HG03558 (cell line): ENCODE measurements around the gene TRABD2A.
"Not testable (repeated sequence)": the region's sequence is repeated elsewhere in the genome, so short reads cannot be mapped to it uniquely, and the experiment has no call there.

Experiments used
- ATAC-seq: cut with Tn5 transposase; IDR thresholded peaks from one replicate; pipeline ENCODE4 v1.9.1; 2021; ENCODE audit warnings: moderate number of reproducible peaks; ENCODE audit not compliant: unreplicated experiment; ENCODE audit errors: extremely low read depth

Gene TRABD2A

DNA sequence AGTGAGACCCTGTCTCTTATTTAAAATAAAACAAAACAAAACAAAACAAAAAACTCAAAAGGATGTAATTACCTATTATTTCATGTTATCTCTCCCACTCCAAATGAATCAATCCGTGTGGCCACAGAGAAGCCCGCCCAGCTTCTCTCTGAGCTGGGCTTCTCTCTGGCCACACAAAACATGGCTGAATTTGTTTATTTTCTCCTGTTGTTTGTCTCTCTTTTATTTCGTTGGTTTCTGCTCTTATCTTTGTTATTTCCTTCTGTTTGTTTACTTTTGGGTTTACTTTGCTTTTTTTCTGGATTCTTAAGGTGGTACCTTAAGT, 1.5 kb upstream of the TRABD2A start:
- ATAC-seq = no peak

DNA sequence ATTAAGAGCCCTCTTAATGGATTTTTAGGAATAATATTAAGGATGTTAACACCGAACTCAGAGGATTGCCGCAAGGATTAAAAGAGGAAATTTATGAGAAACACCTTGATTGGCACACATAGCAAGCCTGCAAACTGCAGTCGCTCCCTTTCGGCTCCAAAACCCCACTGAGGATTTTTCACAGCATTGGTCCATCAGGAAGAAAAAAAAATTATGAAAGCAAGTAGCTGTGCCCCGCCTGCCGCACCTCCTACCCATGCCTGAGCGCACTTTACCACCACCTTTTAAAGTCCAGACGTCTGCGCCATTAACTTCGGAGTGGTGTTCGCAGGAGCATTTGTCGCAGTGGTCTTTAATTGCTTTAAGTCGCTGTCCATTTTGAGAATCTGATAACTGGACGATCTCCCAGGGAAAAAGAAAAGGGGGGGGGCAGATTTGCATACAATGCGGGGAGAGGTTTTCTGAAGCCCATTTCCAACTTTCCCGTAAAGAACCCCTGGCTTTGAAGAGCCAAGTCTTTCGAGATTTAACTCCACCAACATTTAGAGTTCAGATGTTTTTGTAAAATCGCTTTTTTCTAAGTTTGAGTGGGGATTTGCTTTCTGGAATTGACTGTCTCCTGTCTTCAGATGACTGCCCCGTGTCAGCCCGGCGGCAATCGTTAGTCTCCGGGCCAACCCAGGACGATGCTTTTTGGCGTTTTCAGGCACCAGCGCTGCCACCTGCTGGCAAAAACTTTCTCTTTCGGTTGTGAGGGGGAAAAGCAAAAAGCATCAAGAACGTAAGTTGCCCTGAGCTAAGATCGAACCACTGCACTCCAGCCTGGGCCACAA, 913 bp upstream of the TRABD2A start:
- ATAC-seq = peak; percentile 42

DNA sequence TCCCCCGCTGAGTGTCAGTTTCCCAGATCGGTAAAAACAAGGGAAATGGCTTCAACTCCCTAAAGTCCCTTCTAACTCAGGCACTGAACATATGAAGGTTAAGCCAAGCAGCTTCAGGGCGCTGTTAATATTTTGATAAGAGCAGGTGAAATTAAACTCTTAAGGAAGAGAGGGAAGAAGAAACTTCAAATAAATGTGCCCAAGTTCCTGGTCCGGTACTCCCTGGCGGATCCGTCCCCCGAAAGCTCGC, 564 bp downstream of the TRABD2A start:
- ATAC-seq = no peak

DNA sequence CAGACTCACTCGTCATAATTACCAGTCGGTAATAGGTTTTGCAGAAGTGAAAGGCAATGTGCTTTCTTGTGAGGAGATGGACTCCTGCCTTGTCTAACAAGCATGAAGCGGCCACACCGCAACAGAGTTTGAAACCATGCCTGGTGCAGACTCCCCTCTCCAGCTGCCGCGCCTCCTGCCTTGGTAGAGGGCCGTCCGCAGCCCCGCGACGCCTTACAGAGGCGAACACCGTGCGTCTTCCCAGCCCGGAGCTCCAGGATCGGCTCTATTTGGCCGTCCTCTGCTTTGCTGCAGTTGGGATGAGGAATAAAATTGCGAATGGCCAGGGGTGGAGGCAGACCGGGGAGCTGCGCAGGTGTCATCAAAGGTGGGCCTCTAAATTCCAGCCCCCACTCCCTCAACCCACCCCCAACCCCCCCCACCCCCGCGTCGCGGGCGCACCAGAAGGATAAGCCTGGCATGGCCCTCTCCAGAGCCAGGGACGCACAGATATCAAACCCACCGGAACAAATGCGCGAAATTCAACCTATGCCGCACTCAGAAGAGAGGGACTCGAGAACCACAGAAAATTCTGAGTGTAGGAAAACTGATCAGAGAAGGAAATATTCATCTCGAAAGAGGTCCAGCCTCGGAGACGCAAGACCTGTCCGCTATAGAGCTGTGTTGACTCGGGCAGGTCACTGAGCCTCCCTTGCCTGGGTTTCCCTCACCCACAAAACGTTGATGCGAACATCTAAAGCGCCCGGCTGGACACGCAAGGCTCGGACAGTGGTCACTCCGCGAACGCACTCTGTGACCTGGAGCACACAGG, 1.1 kb downstream of the TRABD2A start:
- peak; percentile 44 for ATAC-seq

DNA sequence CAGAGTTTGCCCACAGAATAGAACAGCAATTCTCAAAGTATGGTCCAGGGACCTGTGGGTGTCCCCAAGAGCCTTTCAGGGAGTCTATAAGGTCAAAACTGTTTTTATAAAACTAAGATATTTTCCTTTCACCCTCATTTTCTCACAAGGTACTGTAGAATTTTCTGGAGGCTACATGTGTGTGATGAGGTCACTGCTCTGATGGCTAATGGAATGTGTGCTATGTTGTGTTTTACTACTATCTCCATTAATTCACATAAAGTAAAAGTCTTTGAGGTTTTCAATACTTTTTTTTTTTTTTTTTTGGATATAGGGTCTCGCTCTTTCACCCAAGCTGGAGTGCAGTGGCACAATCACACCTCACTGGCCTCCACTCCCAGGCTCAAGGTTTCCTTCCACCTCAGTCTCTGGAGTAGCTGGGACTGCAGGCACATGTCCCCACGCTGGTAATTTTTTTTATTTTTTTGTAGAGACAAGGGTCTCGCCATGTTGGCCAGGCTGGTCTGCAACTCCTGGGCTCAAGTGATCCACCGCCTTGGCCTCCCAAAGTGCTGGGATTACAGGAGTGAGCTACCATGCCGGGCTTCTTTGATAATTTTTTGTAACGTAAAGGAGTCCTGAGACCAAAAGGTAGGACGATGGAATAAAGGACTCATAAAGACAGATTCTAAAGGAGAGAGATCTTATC, 1.8 kb downstream of the TRABD2A start:
- no peak for ATAC-seq

DNA sequence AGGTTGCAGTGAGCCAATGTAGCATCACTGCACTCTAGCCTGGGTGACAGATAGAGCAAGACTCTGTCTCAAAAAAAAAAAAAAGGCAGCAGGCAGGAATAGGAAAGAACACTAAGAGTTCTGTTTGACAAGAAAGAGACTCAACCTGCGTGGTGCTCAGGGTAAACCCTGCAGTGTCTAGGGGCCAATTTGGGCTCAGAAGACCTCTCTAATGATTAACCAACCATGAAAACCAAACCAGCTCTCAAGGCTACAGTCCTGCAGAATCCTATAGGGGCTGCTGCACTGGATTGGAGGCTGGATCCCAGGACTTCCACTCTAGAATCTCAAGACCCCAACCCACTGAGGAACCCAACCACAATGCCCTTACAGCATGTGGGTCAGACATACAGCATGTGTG, 2.4 kb downstream of the TRABD2A start:
- ATAC-seq = no peak

DNA sequence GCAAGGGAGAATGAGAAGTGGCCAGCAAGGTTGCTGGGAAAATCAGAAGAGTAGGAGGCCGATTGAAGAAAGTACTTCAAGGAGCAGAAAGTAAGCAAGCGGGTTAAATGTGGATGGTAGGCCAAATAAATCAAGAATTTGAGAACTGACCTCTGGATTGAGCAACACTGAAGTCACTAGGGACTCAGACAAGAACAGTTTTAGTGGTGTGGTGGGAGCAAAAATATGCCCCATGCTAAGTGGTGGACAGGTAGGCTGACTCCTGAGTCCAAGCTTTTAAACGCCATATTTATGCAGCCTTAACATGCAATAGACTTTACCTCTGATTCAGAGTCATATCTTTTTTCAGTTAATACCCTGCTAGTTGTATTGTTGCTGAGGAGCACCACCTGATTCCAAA, 4.5 kb downstream of the TRABD2A start:
- ATAC-seq = no peak

DNA sequence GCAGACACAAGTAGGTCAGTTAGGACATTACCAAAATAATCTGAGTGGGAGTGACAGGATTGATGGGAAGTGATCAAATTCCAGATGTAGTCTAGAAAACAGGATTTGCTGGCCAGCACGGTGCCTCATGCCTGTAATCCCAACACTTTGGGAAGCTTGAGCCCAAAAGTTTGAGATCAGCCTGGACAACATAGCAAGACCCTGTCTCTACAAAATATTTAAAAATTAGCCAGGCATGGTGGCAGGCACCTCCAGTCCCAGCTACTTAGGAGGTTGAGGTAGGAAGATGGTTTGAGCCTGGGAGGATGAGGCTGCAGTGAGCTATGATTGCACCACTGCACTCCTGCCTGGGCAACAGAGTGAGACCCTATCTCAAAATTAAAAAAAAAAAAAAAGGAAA, 5.3 kb downstream of the TRABD2A start:
- ATAC-seq = not testable (repeated sequence)

DNA sequence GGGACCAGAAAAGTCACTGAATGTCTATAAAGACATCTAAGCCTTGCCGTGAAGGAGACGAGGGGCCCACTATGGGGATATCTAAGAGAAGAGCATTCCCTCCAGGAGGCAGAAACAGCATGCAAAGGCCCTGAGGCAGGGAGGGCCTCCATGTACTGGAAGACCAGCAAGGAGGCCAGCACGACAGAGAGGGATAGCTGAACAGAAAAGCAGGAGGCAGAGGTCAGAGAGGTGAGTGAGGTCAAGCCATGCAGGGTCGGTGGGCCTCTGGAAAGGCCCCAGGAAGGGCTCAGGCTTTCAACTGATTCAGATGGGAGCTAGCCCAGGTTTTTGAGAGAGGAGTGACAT, 5.7 kb downstream of the TRABD2A start:
- no peak for ATAC-seq

DNA sequence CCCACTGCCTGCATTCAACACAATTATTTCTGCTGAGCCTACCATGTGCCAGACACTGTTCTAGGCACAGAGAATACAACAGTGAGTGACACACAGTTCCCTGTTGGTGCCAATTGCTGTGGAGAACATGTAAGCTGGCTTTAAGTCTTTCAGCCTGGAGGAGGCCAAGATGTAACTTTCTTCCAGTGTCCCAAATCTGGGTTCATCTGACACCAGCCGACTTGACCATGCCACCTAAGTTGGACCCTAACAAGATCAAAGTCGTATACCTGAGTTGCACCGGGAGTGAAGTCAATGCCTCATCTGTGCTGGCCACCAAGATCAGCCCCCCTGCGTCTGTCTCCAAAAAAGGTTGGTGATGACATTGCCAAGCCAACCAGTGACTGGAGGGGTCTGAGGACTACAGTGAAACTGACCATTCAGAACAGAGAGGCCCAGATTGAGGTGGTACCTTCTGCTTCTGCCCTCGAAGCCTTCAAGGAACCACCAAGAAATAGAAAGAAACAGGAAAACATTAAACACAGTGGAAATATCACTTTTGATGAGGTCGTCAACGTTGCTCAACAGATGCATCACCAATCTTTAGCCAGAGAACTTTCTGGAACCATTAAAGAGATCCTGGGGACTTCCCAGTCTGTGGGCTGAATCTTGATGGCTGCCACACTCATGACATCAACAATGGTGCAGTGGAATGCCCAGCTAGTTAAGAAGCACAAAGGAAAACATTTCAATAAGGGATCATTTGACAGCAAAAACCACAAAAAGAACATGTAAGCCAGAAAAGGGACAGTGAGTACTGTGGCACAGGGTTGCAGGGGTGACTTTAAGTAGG, 6.3 kb downstream of the TRABD2A start:
- ATAC-seq = no peak

DNA sequence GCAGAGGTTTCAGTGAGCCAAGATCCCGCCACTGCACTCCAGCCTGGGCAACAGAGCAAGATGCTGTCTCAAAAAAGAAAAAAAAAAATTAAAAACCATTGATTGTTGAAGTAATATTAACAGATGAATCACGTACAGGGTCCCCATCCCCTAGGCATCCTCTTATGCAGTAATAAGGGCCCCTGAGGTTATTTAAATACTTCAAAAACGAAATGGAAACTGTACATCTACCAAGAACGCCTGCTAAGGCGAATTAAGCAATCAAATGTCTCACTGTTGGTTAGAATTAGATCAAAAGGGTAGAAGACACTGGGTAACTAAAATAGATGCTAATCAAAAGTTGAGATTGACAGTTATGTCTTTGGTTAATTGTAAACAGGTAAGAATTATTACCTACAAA, 7.5 kb downstream of the TRABD2A start:
- ATAC-seq = no peak

DNA sequence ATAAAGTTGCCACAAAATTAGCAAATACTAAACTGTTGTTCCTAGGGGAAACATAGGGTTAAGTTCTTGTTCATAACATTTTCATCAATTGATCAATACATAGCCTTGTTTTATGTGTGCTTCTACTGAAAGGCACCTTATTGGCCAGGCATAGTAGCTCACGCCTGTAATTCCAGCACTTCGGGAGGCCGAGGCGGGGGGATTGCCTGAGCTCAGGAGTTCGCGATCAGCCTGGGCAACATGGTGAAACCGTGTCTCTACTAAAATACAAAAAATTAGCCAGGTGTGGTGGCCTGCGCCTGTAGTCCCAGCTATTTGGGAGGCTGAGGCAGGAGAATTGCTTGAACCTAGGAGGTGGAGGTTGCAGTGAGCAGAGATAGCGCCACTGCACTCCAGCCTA, 8.2 kb downstream of the TRABD2A start:
- not testable (repeated sequence) for ATAC-seq

DNA sequence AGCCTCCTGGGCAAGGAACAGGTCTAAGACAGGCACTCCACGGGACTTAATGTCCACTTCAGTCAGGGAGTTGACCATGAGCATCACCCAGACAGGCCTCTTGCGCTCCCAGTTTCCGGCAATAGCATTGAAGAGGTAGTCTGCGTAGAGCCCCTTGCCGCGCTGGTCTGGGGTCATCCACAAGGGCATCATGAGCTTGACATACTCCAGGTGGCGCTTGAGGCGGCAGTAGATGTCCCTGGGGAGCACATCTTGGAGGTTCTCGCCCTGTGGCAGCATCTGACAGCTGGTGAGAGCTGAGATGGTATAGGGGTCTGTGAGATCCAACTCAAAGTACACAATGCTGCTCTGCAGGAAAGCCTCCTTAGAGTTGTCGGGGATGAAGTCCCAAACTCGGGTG, 10.6 kb downstream of the TRABD2A start:
- no peak for ATAC-seq

DNA sequence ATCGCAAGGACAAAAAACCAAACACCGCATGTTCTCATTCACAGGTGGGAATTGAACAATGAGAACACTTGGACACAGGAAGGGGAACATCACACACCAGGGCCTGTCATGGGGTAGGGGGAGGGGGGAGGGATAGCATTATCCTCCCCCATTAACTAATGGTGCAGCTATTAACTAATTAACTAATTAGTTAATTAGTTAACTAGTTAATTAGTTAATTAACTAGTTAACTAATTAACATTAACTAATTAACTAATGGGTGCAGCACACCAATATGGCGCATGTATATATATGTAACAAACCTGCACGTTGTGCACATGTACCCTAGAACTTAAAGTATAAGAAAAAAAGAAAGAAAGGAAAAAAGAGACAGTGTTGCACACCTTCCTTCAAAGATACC, 12.6 kb downstream of the TRABD2A start:
- not testable (repeated sequence) for ATAC-seq

DNA sequence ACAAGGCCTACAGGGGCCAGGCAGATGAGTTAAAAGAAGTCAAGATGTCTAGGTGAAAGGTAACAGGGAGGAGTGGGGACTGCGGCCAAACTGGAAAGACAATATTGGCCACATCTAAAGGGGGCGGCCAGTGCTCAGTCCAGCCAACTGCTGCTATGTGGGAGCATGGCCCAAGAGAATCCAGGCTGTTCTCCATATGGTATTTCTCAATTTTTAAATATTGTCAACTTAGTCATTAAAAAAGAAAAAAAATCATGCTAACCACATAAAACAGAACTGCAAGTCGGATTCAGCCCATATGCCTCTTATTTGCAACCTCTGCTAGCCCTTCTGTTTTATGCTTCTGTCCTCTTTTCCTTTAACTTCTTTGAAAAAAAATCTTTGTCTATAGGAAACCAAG, 14.8 kb downstream of the TRABD2A start:
- no peak for ATAC-seq

DNA sequence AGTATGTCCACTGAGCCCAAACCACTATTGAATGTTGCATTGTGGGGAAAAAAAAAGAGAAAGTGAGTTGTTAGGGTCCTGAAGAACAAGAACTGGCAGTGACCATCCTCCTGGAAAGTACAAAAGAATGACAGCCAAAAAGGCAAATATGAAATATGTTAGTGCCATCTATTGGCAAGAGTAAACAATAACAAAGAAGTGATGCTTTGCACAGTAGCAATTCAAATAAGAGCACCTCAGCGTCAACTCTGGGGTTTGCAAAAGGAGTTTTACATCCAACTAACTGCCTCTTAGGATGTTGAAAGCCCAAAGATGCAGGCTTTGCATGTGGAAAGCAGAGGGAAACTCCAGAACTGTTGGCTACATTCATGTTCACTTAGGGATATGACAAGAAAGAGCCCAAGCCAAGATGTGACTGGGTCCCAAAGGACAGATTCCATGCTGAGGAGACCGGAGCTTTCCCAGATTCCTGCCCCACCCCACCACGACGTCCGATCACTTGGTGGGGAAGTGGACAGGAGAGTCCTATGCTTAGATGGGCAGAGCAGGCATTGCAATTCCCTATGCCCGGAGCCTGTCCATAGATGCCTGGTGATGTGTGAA, 15.6 kb downstream of the TRABD2A start:
- ATAC-seq = no peak

DNA sequence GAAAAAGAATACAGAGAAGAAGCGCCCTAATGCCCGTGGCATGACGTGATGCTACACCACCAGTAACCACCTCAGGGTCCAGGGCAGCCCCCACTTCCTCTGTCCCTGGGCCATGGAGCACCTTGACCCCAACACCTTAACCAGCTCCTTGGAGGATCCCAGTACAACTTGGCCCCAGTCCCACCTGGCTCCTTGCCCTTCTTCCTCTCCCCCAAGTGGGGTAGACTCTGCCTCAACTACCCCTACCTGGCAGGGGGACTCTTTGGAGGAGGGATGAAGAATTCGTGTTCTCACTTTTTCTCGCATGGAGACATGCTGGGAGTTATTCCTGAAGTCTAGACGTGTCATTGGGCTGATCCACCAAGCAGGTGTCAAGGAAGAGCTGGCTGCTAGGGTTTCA, 18.9 kb downstream of the TRABD2A start:
- ATAC-seq = no peak

DNA sequence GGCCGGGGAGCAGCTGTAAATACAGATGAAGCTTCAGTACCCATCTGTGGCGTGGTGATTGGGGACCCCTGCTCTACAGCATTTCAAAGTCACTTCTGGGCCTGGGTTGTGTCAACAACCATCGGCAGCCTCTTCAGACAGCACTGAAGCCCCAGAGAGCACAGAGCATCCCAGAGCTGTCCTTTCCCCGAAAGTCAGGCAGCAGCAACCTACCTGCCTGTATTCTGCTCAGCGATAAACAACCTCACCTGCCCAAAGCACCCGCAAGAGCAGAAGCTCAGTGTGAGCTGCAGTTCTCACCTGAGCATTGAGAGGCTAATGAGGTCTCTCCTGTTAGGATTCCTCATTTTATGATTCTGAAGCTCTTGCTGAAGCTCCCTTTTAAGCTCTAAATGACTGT, 19.3 kb downstream of the TRABD2A start:
- ATAC-seq = no peak

DNA sequence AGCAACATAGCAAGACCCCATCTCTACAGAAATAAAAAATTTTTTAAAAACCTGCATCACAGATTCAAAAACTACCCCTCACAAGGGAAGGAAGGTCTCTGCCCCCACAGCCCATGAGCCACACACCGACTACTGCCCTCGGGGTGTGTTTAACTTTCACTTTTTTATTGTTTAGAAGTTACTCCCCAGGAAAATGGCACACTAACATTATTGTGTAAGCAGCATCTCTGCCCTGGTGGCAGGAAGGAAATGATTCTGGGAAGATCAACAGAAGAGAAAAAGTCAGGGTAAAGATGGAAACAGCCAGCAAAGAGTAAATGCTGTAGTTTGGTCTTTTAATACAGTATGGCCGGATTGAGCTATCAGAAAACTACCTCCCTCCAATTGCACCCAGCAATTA, 21.9 kb downstream of the TRABD2A start:
- ATAC-seq = no peak

DNA sequence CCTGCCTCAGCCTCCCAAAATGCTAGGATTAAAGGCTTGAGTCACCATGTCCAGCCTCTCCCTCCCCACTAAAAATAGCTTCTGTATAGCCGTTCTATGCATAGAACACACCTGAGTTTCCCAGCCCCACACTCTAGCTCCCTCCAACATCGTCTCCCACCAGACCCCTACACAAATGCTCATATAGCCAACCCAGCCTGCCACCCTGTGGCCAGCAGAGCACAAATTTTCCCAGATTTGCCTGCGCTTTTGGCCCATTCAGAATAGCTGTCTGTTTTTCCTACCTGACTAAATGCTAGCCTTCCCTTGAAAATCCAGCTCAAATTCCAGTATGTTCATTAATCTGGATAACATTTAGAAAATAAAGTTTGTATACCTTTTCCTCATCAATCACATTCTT, 22.8 kb downstream of the TRABD2A start:
- no peak for ATAC-seq
